ENCODE results near the gene UBE2O.

DNA sequence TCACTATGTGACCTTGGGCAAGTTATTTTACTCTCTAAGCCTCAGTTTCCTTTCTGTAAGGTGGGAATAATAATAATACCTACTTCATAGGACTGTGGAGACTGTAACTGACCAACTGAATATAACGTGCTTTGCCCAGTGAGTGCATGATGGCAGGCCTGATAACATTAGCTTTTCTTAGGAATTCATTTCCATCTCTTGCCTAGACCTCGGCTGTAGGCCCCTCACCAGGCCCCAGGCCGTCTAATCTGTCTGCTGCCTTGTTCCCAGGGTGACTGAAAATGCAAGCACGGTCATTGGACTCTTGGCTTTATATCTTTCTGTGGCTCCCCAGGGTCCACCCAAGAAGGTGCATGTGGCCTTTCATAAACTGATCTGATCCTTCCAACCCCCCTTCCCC lies 6.7 kb upstream of the UBE2O start:
- TF ChIP-seq, protein P1, sequence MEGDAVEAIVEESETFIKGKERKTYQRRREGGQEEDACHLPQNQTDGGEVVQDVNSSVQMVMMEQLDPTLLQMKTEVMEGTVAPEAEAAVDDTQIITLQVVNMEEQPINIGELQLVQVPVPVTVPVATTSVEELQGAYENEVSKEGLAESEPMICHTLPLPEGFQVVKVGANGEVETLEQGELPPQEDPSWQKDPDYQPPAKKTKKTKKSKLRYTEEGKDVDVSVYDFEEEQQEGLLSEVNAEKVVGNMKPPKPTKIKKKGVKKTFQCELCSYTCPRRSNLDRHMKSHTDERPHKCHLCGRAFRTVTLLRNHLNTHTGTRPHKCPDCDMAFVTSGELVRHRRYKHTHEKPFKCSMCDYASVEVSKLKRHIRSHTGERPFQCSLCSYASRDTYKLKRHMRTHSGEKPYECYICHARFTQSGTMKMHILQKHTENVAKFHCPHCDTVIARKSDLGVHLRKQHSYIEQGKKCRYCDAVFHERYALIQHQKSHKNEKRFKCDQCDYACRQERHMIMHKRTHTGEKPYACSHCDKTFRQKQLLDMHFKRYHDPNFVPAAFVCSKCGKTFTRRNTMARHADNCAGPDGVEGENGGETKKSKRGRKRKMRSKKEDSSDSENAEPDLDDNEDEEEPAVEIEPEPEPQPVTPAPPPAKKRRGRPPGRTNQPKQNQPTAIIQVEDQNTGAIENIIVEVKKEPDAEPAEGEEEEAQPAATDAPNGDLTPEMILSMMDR (IDR thresholded peaks at IDR 0.05; ENCODE audit: insufficient read depth, low read depth, low read length) = no peak
- no peak for TF ChIP-seq EZH2 (IDR thresholded peaks at IDR 0.05; ENCODE audit: insufficient read depth, low read length)
